Endothelial cell of umbilical vein (primary cell): ENCODE measurements around the gene CCNG1. TPM values are rescaled to one million over a fixed set of nuclear protein-coding genes. Genes with fewer than 3 reads are reported as not detected.

Source experiments
- BruUV-seq: library from RNA; stranded (reverse); fragments of 400-500 nt; replicated peaks from 2 replicates; lab custom pipeline; 2021; lab: Mats Ljungman, UMichigan
- CTCF ChIA-PET: fragments of 300-600, 350-600 bp; sonication (Branson Sonifier 250); formaldehyde crosslinking; loops from one replicate; lab custom pipeline; 2021; ENCODE audit warnings: antibody characterized with exemption, inconsistent platforms; lab: Charles Lee
- POLR2A ChIA-PET: fragments of 300-600, 350-600 bp; sonication (Branson Sonifier 250); formaldehyde crosslinking; loops from one replicate; lab custom pipeline; 2021; ENCODE audit warnings: antibody characterized with exemption, inconsistent platforms; lab: Charles Lee
- DNase-seq: peaks from one replicate; pipeline ENCODE4 v3.0.0-alpha.2; 2011; ENCODE audit warnings: low read depth, low spot score
- FAIRE-seq: peaks from 2 replicates; lab custom pipeline; 2011; peaks lifted over from hg19 to GRCh38; lab: Jason Lieb, UNC
- H2AFZ ChIP-seq: 2 replicates; pipeline ENCODE4 v1.6.0; 2012; ENCODE audit warnings: low read depth, low read length, control low read depth, inconsistent platforms
- H3K27ac ChIP-seq: 2 replicates; pipeline ENCODE4 v1.5.1; 2011; ENCODE audit warnings: low read depth, mild to moderate bottlenecking, control low read depth, low read length, moderate library complexity; ENCODE audit not compliant: insufficient read depth
- H3K27me3 ChIP-seq, 2 experiments: 2 replicates each; pipeline versions ENCODE4 v1.6.0 to v1.6.1; 2011; ENCODE audit warnings: low read length in 2 of 2, mixed read lengths in 1 of 2; ENCODE audit not compliant: control insufficient read depth in 2 of 2, insufficient read depth in 2 of 2
- H3K36me3 ChIP-seq, 2 experiments: 2 replicates in 1 of 2; 3 replicates in 1 of 2; pipeline ENCODE4 v1.5.1; 2011; ENCODE audit warnings: low read length in 2 of 2, mild to moderate bottlenecking in 1 of 2, moderate library complexity in 1 of 2; ENCODE audit not compliant: control insufficient read depth in 2 of 2, insufficient read depth in 2 of 2; ENCODE audit errors: extremely low read depth in 1 of 2
- H3K4me1 ChIP-seq: 3 replicates; pipeline ENCODE4 v1.5.1; 2011; ENCODE audit warnings: mild to moderate bottlenecking, low read length; ENCODE audit not compliant: control insufficient read depth, insufficient read depth; ENCODE audit errors: extremely low read depth
- H3K4me2 ChIP-seq: 2 replicates; pipeline ENCODE4 v1.6.1; 2011; ENCODE audit warnings: low read length, control low read depth, mixed read lengths; ENCODE audit not compliant: insufficient read depth
- H3K4me3 ChIP-seq, 3 experiments: fragments of 200-600 bp in 1 of 3; sonication (generic), shearing (Covaris generic) in 1 of 3; replicated peaks in 1 of 3; 2 replicates each; pipeline ENCODE4 v1.5.1; 2011 to 2016; ENCODE audit warnings: control low read depth in 3 of 3, low read length in 3 of 3, mild to moderate bottlenecking in 2 of 3, inconsistent platforms in 1 of 3, low read depth in 1 of 3, moderate library complexity in 1 of 3; ENCODE audit not compliant: insufficient read depth in 1 of 3
- H3K79me2 ChIP-seq: 2 replicates; pipeline ENCODE4 v1.6.0; 2012; ENCODE audit warnings: low read length, inconsistent platforms; ENCODE audit not compliant: control insufficient read depth, insufficient read depth
- H3K9ac ChIP-seq: replicated peaks from 2 replicates; pipeline ENCODE3; 2011; ENCODE audit warnings: low read length, control low read depth; ENCODE audit not compliant: insufficient read depth; ENCODE audit errors: extremely low read depth
- H3K9me1 ChIP-seq: replicated peaks from 3 replicates; pipeline ENCODE4 v1.6.0; 2011; ENCODE audit warnings: mild to moderate bottlenecking, low read length; ENCODE audit not compliant: control insufficient read depth, insufficient read depth; ENCODE audit errors: extremely low read depth
- H3K9me3 ChIP-seq: replicated peaks from 2 replicates; pipeline ENCODE4 v1.5.1; 2012; ENCODE audit warnings: low read length, inconsistent platforms; ENCODE audit not compliant: control insufficient read depth, insufficient read depth
- H4K20me1 ChIP-seq: replicated peaks from 2 replicates; pipeline ENCODE3; 2011; ENCODE audit warnings: mild to moderate bottlenecking, low read length; ENCODE audit not compliant: control insufficient read depth, insufficient read depth; ENCODE audit errors: extremely low read depth
- EZH2 ChIP-seq: IDR thresholded peaks from 2 replicates; pipeline ENCODE4 v1.6.1; 2012; ENCODE audit warnings: borderline replicate concordance, low read depth, mild to moderate bottlenecking, moderate library complexity, low read length, inconsistent platforms; ENCODE audit not compliant: severe bottlenecking
- FOS ChIP-seq: IDR thresholded peaks from 2 replicates; pipeline ENCODE4 v1.6.1; 2011; ENCODE audit warnings: mild to moderate bottlenecking, low read length, moderate library complexity, borderline replicate concordance; ENCODE audit not compliant: insufficient read depth
- MYC ChIP-seq: IDR thresholded peaks from one replicate; pipeline ENCODE4 v1.6.1; 2011; ENCODE audit warnings: mild to moderate bottlenecking, low read depth, low read length
- POLR2A ChIP-seq: IDR thresholded peaks from 2 replicates; pipeline ENCODE4 v1.6.1; 2012; ENCODE audit warnings: low read depth, mild to moderate bottlenecking, control low read depth, low read length
- POLR2AphosphoS5 ChIP-seq: IDR thresholded peaks from 2 replicates; pipeline ENCODE4 v1.6.1; 2012; ENCODE audit warnings: low read depth, mild to moderate bottlenecking, control low read depth, low read length, moderate library complexity; ENCODE audit not compliant: insufficient read depth
- dilution Hi-C: fragments of 300-500 bp; cut with MboI; formaldehyde crosslinking; loops from one replicate; pipeline ENCODE4 v1.15.0; 2019; ENCODE audit warnings: low sequenced_read_pairs; ENCODE audit not compliant: extremely low pct_ligation_motif_present
- intact Hi-C: fragments of 100-400 bp; cut with micrococcal nuclease; formaldehyde crosslinking; loops from one replicate; pipeline ENCODE4 v1.10.0; 2022
- polyA plus RNA-seq, 4 experiments: library from polyadenylated mRNA; depleted of rRNA in 3 of 4; stranded (reverse) in 3 of 4; unstranded in 1 of 4; fragments of >200 nt; gene quantifications; 2 replicates each; pipeline versions ENCODE4 v1.2.1 to v1.2.3, GENCODE V29; 2011 to 2012; ENCODE audit warnings: missing spikeins in 1 of 4
- total RNA-seq: library from RNA; stranded (reverse); gene quantifications from 2 replicates; pipeline ENCODE4 v1.2.3, GENCODE V29; 2021
- TF ChIP-seq, protein P1 (sequence below), 2 donors: IDR thresholded peaks; 1 replicate in 1 of 2; 2 replicates in 1 of 2; pipeline ENCODE4 v1.5.1; 2011; ENCODE audit warnings: low read length in 2 of 2, mild to moderate bottlenecking in 2 of 2, moderate library complexity in 2 of 2, control low read depth in 1 of 2, inconsistent platforms in 1 of 2, low read depth in 1 of 2; ENCODE audit not compliant: insufficient read depth in 1 of 2; ENCODE audit errors: extremely low read depth in 1 of 2
- TF ChIP-seq, protein P2 (sequence below): IDR thresholded peaks from 2 replicates; pipeline ENCODE4 v1.6.1; 2011; ENCODE audit not compliant: insufficient read depth, insufficient read length

CCNG1 gene
- total and polyA plus RNA-seq, 2 donors (not counting 3 experiments of a cell fraction or from before 2014, with no cell fraction given): 47.2 to 186 TPM

DNA sequence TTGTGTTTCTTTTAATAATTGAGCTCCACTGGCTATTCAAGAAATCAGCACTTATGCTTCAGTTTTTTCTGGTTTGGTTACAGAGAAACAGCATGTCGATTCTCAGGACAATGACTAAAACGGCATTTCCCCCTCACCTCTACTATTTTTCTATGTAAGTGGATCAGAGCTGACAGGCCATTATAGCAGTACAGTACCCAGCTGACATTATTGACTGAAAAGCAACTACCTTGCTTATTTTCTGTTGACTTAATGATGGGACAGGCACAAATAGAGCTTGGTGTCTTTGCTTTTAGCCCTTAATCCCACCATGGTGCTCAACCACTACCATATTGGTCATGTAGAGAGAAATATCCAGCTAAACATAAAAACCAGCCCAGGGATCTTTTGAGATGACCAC, 35.4 kb upstream of the CCNG1 start:
- intact Hi-C loops (no loop called here), dilution Hi-C loops (no loop called here)
- DNase-seq (no peak), FAIRE-seq (no peak)
- BruUV-seq: no TSS peak
- no peak overlapping the region for H3K4me2 ChIP-seq
- ChIA-PET CTCF (no interaction called here), POLR2A (no interaction called here)
- no peaks in the 10 kb centered on the region for H3K9me3 ChIP-seq
- H3K4me3 ChIP-seq: no peak overlapping the region
- H2AFZ ChIP-seq: no peak overlapping the region
- no peaks in the 10 kb centered on the region for H3K9me1 ChIP-seq
- no peak overlapping the region for H3K9ac ChIP-seq
- H3K4me1 ChIP-seq: no peaks in the 10 kb centered on the region
- H3K79me2 ChIP-seq: no peaks in the 10 kb centered on the region
- no peaks in the 10 kb centered on the region for H3K36me3 ChIP-seq
- no peaks in the 10 kb centered on the region for H4K20me1 ChIP-seq
- H3K27ac ChIP-seq: no peak overlapping the region
- no peak for TF ChIP-seq MYC
- TF ChIP-seq FOS: no peak
- TF ChIP-seq POLR2AphosphoS5: no peak
- no peak for TF ChIP-seq EZH2
- TF ChIP-seq, protein P1, sequence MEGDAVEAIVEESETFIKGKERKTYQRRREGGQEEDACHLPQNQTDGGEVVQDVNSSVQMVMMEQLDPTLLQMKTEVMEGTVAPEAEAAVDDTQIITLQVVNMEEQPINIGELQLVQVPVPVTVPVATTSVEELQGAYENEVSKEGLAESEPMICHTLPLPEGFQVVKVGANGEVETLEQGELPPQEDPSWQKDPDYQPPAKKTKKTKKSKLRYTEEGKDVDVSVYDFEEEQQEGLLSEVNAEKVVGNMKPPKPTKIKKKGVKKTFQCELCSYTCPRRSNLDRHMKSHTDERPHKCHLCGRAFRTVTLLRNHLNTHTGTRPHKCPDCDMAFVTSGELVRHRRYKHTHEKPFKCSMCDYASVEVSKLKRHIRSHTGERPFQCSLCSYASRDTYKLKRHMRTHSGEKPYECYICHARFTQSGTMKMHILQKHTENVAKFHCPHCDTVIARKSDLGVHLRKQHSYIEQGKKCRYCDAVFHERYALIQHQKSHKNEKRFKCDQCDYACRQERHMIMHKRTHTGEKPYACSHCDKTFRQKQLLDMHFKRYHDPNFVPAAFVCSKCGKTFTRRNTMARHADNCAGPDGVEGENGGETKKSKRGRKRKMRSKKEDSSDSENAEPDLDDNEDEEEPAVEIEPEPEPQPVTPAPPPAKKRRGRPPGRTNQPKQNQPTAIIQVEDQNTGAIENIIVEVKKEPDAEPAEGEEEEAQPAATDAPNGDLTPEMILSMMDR (IDR thresholded peaks at IDR 0.05; ENCODE audit: extremely low read depth in 1 of 2, insufficient read depth in 1 of 2, low read depth in 1 of 2, low read length in 2 of 2): no peak
- TF ChIP-seq, protein P2, sequence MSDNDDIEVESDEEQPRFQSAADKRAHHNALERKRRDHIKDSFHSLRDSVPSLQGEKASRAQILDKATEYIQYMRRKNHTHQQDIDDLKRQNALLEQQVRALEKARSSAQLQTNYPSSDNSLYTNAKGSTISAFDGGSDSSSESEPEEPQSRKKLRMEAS: no peak
- TF ChIP-seq POLR2A: no peak
- H3K27me3 ChIP-seq: peaks cover 2% of the 10 kb centered on the region in 2 experiments
